ENCODE results near the gene DDB1. TPM values are rescaled to one million over a fixed set of nuclear protein-coding genes. Genes with fewer than 3 reads are reported as not detected.
A peak's percentile ranks its signal among the peaks of the same experiment; 100 is the strongest.

The DDB1 gene
- total RNA-seq, 1 experiment from 2014 or later: 96.6 TPM

GRCh38 chr11:61302550-61302949 is 30.4 kb downstream of the DDB1 start:
- DNase-seq (ENCODE audit: extremely low read depth, low read depth): no peak

- no peak for DNase-seq (ENCODE audit: extremely low read depth, low read depth)
These were observed 34.2 kb downstream of the DDB1 start for GRCh38 chr11:61298663-61299244.

GRCh38 chr11:61297746-61298145 is 35.2 kb downstream of the DDB1 start:
- no peak for DNase-seq (ENCODE audit: extremely low read depth, low read depth)

- DNase-seq (ENCODE audit: extremely low read depth, low read depth): no peak
These were observed 35.6 kb downstream of the DDB1 start for GRCh38 chr11:61297341-61297740.

- DNase-seq (ENCODE audit: extremely low read depth, low read depth): no peak
These were observed 37.3 kb downstream of the DDB1 start for GRCh38 chr11:61295596-61295926.

- DNase-seq (ENCODE audit: extremely low read depth, low read depth): peak; percentile 43
These were observed 37.9 kb downstream of the DDB1 start, which contains the start of gene VWCE for GRCh38 chr11:61294717-61295595. Gene VWCE (minus strand): TSS chr11:61295316. CDS start chr11:61295037, 279 bp downstream.

GRCh38 chr11:61293867-61294716 is 38.8 kb downstream of the DDB1 start:
- no peak for DNase-seq (ENCODE audit: extremely low read depth, low read depth)

- no peak for DNase-seq (ENCODE audit: extremely low read depth, low read depth)
These were observed 40.5 kb downstream of the DDB1 start for GRCh38 chr11:61292356-61292755.

GRCh38 chr11:61290905-61291690 is 41.8 kb downstream of the DDB1 start:
- no peak for DNase-seq (ENCODE audit: extremely low read depth, low read depth)

- DNase-seq (ENCODE audit: extremely low read depth, low read depth): no peak
These were observed 45.4 kb downstream of the DDB1 start for GRCh38 chr11:61287338-61287977.

GRCh38 chr11:61283613-61284012 is 49.3 kb downstream of the DDB1 start:
- no peak for DNase-seq (ENCODE audit: extremely low read depth, low read depth)

GRCh38 chr11:61281581-61282250 is 51.2 kb downstream of the DDB1 start:
- DNase-seq (ENCODE audit: extremely low read depth, low read depth): no peak

- no peak for DNase-seq (ENCODE audit: extremely low read depth, low read depth)
These were observed 51.9 kb downstream of the DDB1 start for GRCh38 chr11:61280883-61281580.

GRCh38 chr11:61279934-61280659 is 52.8 kb downstream of the DDB1 start:
- DNase-seq (ENCODE audit: extremely low read depth, low read depth): no peak

- DNase-seq (ENCODE audit: extremely low read depth, low read depth): no peak
These were observed 54.9 kb downstream of the DDB1 start for GRCh38 chr11:61278001-61278470.

- DNase-seq (ENCODE audit: extremely low read depth, low read depth): no peak
These were observed 55.5 kb downstream of the DDB1 start for GRCh38 chr11:61277186-61278000.

- no peak for DNase-seq (ENCODE audit: extremely low read depth, low read depth)
These were observed 57.7 kb downstream of the DDB1 start for GRCh38 chr11:61275191-61275590.

Data from NCI-H460 (cell line).